ENCODE results near the gene TUBB8B. TPM values are rescaled to one million over a fixed set of nuclear protein-coding genes. Genes with fewer than 3 reads are reported as not detected.
"Not testable (repeated sequence)": the region's sequence is repeated elsewhere in the genome, so short reads cannot be mapped to it uniquely, and the experiment has no call there.

Gene TUBB8B
- not detected for total RNA-seq

- not testable (repeated sequence) for DNase-seq
These were observed at the start of gene TUBB8B for GRCh38 chr18:49176-49665. TUBB8B (minus strand) TSS chr18:49615; CDS start chr18:49557, 58 bp downstream.

GRCh38 chr18:97252-97914 lies 48.0 kb upstream of the TUBB8B start:
- DNase-seq, result not testable (repeated sequence)

GRCh38 chr18:96767-97131 lies 47.3 kb upstream of the TUBB8B start:
- DNase-seq, result not testable (repeated sequence)

DNA sequence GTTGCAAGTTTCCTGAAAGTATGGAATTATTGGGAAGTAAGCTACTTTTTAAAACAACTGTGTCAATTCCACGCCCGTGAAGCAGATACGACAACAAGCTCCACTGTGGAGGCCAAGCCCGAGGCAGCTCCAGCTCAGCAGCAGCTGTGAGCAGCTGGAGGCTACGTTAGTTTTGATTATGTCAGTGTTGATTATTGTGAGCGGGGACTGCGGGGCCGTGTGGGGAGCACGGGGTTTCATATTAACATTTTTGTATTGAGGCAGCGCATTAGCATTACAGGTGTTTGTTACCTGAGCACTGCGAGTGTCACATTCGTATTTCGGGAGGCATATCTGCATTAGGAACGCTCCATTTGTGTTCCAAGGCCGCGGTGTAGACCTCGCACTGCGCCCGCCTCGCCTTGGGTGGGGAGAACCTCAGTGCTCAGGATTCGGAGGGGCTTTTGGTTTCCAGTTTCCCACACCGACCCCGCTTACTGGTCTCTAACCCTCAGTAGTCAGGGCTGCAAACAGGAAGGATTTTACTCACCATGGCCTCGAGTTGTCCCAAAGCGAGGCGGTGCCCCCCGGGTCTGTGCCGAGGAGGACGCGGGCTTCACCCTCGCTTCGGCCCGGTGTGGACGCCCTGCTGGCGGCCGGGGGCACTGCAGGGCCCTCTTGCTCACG lies 46.8 kb upstream of the TUBB8B start:
- DNase-seq, result peak; percentile 12

- DNase-seq, result not testable (repeated sequence)
These were observed 46.2 kb upstream of the TUBB8B start for GRCh38 chr18:95580-95979.

- DNase-seq, result not testable (repeated sequence)
These were observed 44.5 kb upstream of the TUBB8B start for GRCh38 chr18:93897-94408.

- not testable (repeated sequence) for DNase-seq
These were observed 42.1 kb upstream of the TUBB8B start for GRCh38 chr18:91561-91960.

DNA sequence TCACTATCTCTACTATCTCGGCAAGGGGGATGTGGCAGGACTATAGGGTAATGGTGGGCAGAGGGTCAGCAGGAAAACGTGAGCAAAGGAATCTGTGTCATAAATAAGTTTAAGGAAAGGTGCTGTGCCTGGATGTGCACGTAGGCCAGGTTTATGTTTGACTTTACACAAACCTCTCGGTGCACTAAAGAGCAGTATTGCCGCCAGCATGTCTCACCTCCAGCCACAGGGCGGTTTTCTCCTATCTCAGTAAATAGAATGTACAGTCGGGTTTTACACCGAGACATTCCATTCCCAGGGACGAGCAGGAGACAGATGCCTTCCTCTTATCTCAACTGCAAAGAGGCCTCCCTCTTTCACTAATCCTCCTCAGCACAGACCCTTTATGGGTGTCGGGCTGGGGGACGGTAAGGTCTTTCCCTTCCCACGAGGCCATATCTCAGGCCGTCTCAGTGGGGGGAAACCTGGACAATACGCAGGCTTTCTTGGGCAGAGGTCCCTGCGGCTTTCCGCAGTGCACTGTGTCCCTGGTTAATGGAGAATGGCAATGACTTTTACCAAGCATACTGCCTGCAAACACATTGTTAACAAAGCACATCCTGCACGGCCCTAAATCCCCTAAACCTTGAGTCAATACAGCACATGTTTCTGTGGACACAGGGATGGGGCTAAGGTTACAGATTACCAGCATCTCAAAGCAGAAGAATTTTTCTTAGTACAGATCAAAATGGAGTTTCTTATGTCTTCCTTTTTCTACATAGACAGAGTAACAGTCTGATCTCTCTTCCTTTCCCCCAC lies 41.2 kb upstream of the TUBB8B start:
- DNase-seq, result not testable (repeated sequence)

DNA sequence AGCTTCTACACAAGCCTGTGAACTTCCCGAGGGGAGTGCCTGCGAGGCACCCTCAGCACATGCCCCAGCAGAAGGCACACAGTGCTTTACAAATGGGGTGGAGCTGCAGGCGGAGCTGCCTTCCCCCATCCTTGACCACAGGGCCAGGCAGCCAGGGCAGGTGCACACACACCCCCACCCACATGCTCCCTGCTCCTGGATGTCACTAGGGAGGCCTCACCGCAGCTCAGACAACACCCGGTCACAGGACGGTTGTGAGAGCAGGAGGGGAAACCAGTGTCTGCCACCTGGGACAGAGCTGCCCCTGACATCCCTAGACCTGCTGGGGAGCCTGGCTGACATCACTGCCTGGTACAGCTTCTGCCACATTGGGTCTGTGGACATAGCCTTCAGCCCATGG lies 39.7 kb upstream of the TUBB8B start:
- not testable (repeated sequence) for DNase-seq

GRCh38 chr18:84801-85200 lies 35.4 kb upstream of the TUBB8B start:
- DNase-seq, result not testable (repeated sequence)

- not testable (repeated sequence) for DNase-seq
These were observed 33.3 kb upstream of the TUBB8B start for GRCh38 chr18:82626-83209.

DNA sequence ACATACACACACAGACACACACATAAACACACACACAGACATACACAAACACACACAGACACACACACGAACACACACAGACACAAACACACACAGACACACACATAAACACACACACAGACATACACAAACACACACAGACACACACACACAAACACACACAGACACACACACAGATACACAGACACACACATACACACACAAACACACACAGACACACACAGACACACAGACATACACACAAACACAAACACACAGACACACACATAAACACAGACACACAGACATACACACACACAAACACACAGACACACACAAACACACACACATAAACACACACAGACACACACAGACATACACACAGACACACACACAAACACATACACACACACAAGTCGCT lies 31.5 kb upstream of the TUBB8B start:
- DNase-seq, result not testable (repeated sequence)

DNA sequence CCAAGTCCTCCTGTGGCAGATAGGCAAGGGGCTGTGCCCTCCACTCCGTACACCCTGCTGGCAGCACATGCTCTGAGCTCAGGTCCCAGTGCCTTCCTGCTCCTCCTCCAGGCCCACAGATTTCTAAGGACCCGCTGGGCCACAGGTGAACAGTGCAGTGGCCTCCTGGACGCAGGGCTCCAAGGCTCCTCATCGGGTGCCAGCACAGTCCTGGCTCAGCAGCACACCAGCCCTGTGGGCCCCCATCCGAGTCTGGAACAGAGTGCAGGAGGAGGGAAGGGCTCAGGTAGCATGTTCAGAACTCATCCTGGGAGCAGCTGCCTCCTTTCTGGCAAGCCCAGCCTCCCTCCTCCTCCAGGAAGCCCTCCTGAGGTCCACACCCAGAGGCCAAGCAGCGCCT lies 30.8 kb upstream of the TUBB8B start:
- DNase-seq, result not testable (repeated sequence)

- not testable (repeated sequence) for DNase-seq
These were observed 26.2 kb upstream of the TUBB8B start for GRCh38 chr18:75525-76160.

GRCh38 chr18:73181-73777 lies 23.9 kb upstream of the TUBB8B start:
- not testable (repeated sequence) for DNase-seq

DNA sequence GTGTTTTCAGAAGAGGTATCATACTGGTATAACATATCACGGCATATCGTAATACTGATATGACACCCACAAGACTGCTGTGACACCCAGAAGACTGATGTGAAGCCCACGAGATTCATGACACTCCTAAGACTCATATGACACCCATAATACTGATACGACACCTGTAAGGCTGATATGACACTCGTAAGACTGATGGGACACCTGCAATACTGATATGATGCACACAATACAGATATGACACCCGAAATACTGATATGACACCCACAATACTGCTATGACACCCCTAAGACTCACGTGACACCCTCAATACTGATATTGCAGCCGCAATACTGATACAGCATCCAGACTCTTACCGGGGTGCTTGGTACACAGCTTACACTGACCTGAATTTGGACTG lies 18.3 kb upstream of the TUBB8B start:
- DNase-seq, result not testable (repeated sequence)

GRCh38 chr18:64279-64678 lies 14.9 kb upstream of the TUBB8B start:
- DNase-seq, result not testable (repeated sequence)

DNA sequence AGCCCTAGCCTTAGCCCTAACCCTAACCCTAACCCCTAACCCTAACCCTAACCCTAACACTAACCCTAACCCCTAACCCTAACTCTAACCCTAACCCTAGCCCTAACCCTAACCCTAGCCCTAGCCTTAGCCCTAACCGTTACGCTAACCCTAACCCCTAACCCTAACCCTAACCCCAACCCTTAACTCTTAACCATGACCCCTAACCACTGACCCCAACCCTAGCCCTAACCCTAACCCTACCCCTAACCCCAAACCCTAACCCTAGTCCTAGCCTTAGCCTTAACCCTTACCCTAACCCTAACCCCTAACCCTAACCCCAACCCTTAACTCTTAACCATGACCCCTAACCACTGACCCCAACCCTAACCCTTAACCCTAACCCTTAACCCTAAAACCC lies 14.2 kb upstream of the TUBB8B start:
- DNase-seq, result peak; percentile 3

GRCh38 chr18:54388-54787 lies 5.0 kb upstream of the TUBB8B start:
- DNase-seq, result not testable (repeated sequence)

GRCh38 chr18:48696-49095 lies 719 bp downstream of the TUBB8B start:
- DNase-seq, result not testable (repeated sequence)

GRCh38 chr18:13177-13576 lies 36.2 kb downstream of the TUBB8B start:
- not testable (repeated sequence) for DNase-seq

Data from tongue (tissue), 2 donors.